ENCODE measurements around the gene FBRSL1.

GRCh38 chr12:132530447-132530846 lies 40.5 kb downstream of the FBRSL1 start:
- no peak for TF ChIP-seq POLR2A (IDR thresholded peaks at IDR 0.05; ENCODE audit: extremely low read depth, insufficient read length)
- TF ChIP-seq, protein P1, sequence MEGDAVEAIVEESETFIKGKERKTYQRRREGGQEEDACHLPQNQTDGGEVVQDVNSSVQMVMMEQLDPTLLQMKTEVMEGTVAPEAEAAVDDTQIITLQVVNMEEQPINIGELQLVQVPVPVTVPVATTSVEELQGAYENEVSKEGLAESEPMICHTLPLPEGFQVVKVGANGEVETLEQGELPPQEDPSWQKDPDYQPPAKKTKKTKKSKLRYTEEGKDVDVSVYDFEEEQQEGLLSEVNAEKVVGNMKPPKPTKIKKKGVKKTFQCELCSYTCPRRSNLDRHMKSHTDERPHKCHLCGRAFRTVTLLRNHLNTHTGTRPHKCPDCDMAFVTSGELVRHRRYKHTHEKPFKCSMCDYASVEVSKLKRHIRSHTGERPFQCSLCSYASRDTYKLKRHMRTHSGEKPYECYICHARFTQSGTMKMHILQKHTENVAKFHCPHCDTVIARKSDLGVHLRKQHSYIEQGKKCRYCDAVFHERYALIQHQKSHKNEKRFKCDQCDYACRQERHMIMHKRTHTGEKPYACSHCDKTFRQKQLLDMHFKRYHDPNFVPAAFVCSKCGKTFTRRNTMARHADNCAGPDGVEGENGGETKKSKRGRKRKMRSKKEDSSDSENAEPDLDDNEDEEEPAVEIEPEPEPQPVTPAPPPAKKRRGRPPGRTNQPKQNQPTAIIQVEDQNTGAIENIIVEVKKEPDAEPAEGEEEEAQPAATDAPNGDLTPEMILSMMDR (IDR thresholded peaks at IDR 0.05; ENCODE audit: low read depth, low read length): no peak
